ENCODE measurements around the gene HDAC4. TPM values are rescaled to one million over a fixed set of nuclear protein-coding genes. Genes with fewer than 3 reads are reported as not detected.

HDAC4 gene
- total and polyA plus RNA-seq, 2 of the 8 experiments (the other 6 are each of a cell fraction or from before 2014, with no cell fraction given), result 15.4 to 31.5 TPM

DNA sequence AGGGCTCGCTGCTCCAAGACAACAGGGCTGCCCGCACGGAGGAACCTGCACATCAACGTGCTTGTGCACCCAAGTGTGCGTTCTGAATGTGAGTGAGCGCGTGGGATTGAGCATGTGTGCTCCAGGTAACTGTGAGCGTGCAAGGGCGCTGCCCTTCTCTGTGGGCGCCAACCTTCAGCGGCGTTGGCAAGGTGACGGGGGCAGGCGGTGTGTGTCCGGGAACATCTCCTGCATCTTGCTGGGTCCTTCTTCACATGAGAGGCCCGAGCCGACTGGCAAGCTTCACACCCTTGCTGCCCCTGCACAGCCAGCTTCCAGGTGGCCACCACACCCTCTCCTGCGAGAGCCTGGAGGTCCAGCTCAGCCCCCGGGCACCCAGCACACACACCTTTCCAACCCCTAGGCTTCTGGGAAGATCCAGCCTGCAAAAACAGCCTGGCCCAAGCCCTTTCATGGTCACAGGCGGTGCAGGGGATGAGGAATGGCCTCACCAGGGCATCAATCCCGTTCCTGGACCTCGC is 220.9 kb downstream of the HDAC4 start:
- WGBS, 2 experiments (ENCODE audit: extremely low coverage in 1 of 2, insufficient coverage in 1 of 2, insufficient read length in 1 of 2, insufficient replicate concordance in 2 of 2, low coverage in 1 of 2, low lambda C conversion rate in 2 of 2, missing lambda C conversion rate in 1 of 2), result 92% methylated on average over 19 of the region's 22 CpGs; no CpG with 5 or more reads in 1 of the 2 experiments
- no peaks in the 10 kb centered on the region; the same call in 1 of the 2 replicates for H3K79me1 ChIP-seq (ENCODE audit: low read depth, low read length)
- H2BK15ac ChIP-seq (ENCODE audit: low read length), result no peak overlapping the region
- H2AFZ ChIP-seq (ENCODE audit: low read length), result no peak overlapping the region
- TF ChIP-seq, protein P1, sequence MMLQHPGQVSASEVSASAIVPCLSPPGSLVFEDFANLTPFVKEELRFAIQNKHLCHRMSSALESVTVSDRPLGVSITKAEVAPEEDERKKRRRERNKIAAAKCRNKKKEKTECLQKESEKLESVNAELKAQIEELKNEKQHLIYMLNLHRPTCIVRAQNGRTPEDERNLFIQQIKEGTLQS (IDR thresholded peaks at IDR 0.05; ENCODE audit: insufficient read depth, low read depth, low read length), result no peak
- TF ChIP-seq POLR2A (IDR thresholded peaks at IDR 0.05; ENCODE audit: control extremely low read depth in 1 of 2, low read depth in 2 of 2, low read length in 2 of 2) (no peak), HDAC6 (IDR thresholded peaks at IDR 0.05; ENCODE audit: low read depth, low read length) (no peak), RFX5 (IDR thresholded peaks at IDR 0.05; ENCODE audit: borderline replicate concordance, low read depth, low read length) (no peak), ASH2L (IDR thresholded peaks at IDR 0.05; ENCODE audit: low read length) (no peak), SAP30 (IDR thresholded peaks at IDR 0.05; ENCODE audit: insufficient read depth, insufficient replicate concordance, low read length) (no peak), SIX5 (IDR thresholded peaks at IDR 0.05; ENCODE audit: low read depth, low read length) (no peak), GTF2F1 (IDR thresholded peaks at IDR 0.05; ENCODE audit: borderline replicate concordance, low read depth, low read length) (no peak)
- TF ChIP-seq, protein P2, sequence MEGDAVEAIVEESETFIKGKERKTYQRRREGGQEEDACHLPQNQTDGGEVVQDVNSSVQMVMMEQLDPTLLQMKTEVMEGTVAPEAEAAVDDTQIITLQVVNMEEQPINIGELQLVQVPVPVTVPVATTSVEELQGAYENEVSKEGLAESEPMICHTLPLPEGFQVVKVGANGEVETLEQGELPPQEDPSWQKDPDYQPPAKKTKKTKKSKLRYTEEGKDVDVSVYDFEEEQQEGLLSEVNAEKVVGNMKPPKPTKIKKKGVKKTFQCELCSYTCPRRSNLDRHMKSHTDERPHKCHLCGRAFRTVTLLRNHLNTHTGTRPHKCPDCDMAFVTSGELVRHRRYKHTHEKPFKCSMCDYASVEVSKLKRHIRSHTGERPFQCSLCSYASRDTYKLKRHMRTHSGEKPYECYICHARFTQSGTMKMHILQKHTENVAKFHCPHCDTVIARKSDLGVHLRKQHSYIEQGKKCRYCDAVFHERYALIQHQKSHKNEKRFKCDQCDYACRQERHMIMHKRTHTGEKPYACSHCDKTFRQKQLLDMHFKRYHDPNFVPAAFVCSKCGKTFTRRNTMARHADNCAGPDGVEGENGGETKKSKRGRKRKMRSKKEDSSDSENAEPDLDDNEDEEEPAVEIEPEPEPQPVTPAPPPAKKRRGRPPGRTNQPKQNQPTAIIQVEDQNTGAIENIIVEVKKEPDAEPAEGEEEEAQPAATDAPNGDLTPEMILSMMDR (IDR thresholded peaks at IDR 0.05; ENCODE audit: control extremely low read depth in 1 of 3, insufficient read depth in 1 of 3, low read depth in 1 of 3, low read length in 3 of 3), result no peak
- H3K4me2 ChIP-seq (ENCODE audit: insufficient read depth in 1 of 2, low read depth in 2 of 2, low read length in 2 of 2), result no peak overlapping the region
- CTCF ChIA-PET (ENCODE audit: partially characterized antibody), result interaction anchor here (1.4 kb wide), 1 partner anchor 37 kb away, joined by 3 read pairs; no protein-coding TSS in a partner anchor
- H3K56ac ChIP-seq (replicated peaks; ENCODE audit: insufficient read length, low read depth, low read length), result no peak overlapping the region
- FAIRE-seq (no peak), DNase-seq (ENCODE audit: low read depth in 1 of 2, low spot score in 2 of 2) (no peak)
- no peak overlapping the region for H2BK20ac ChIP-seq (ENCODE audit: low read length)
- H3K36me3 ChIP-seq (ENCODE audit: control insufficient read depth in 2 of 4, insufficient read depth in 4 of 4, low read length in 3 of 4), result peaks cover 0 to 13% (median 3%) of the 10 kb centered on the region in 4 experiments; a peak in 5 of 8 replicates
- POLR2A ChIA-PET (ENCODE audit: partially characterized antibody), result no interaction called here
- H3K79me2 ChIP-seq (ENCODE audit: control insufficient read depth in 1 of 2, insufficient read depth in 2 of 2, low read length in 2 of 2), result no peaks in the 10 kb centered on the region
- H2AK5ac ChIP-seq (ENCODE audit: low read depth, low read length), result no peak overlapping the region
- no peak overlapping the region for H4K8ac ChIP-seq (ENCODE audit: extremely low read depth, insufficient read depth, low read length)
- no peaks in the 10 kb centered on the region for H3K23me2 ChIP-seq (ENCODE audit: low read depth, low read length)
- no peak overlapping the region for H3K4ac ChIP-seq (replicated peaks; ENCODE audit: insufficient read length, low read depth, low read length)
- H3K4me3 ChIP-seq (ENCODE audit: extremely low read depth in 1 of 4, insufficient read depth in 2 of 4, low read depth in 3 of 4, low read length in 4 of 4), result no peak overlapping the region
- no peak overlapping the region for H3K23ac ChIP-seq (ENCODE audit: insufficient read length)
- no peak overlapping the region for H2BK120ac ChIP-seq (replicated peaks; ENCODE audit: low read depth, low read length)
- no peaks in the 10 kb centered on the region for H4K20me1 ChIP-seq (replicated peaks in 1 of 2; ENCODE audit: control insufficient read depth in 1 of 2, insufficient read depth in 2 of 2, low read length in 2 of 2)
- no peaks in the 10 kb centered on the region for H3K27me3 ChIP-seq (replicated peaks in 1 of 4; ENCODE audit: control insufficient read depth in 3 of 4, extremely low read depth in 1 of 4, insufficient read depth in 3 of 4, low read length in 3 of 4)
- no peak overlapping the region for H3K18ac ChIP-seq (ENCODE audit: extremely low read depth, low read length)
- no peak overlapping the region for H3K14ac ChIP-seq (ENCODE audit: insufficient read length)
- H2BK5ac ChIP-seq (ENCODE audit: low read depth, low read length), result no peak overlapping the region
- no peak overlapping the region for H4K91ac ChIP-seq (replicated peaks; ENCODE audit: insufficient read length, low read length)
- H3K27ac ChIP-seq (ENCODE audit: low read depth, low read length), result no peak overlapping the region
- peaks cover 14 to 18% of the 10 kb centered on the region in 2 experiments; a peak in 3 of 4 replicates for H3K9me3 ChIP-seq (ENCODE audit: insufficient read depth in 2 of 2, low read depth in 1 of 2, low read length in 1 of 2)
- H4K5ac ChIP-seq (ENCODE audit: insufficient read length, low read depth, low read length), result no peak overlapping the region
- H2BK12ac ChIP-seq (ENCODE audit: low read depth, low read length), result no peak overlapping the region
- no peak overlapping the region; a peak in 1 of 7 replicates for H3K9ac ChIP-seq (replicated peaks in 1 of 4; ENCODE audit: extremely low read depth in 1 of 4, low read depth in 3 of 4, low read length in 3 of 4)
- no peaks in the 10 kb centered on the region; a peak in 1 of 7 replicates for H3K4me1 ChIP-seq (replicated peaks in 1 of 4; ENCODE audit: control insufficient read depth in 3 of 4, insufficient read depth in 4 of 4, low read length in 3 of 4)

Data from H1 (cell line).